Activated naive CD8-positive, alpha-beta T cell treated with anti-CD3 and anti-CD28 coated beads, Interleukin-2, amount 10 ng/mL, durations not matched to agents 7 days and 5 days (primary cell): ENCODE results near the gene RANBP9. TPM values are rescaled to one million over a fixed set of nuclear protein-coding genes. Genes with fewer than 3 reads are reported as not detected.

Experiments used
- ATAC-seq: fragments of 150-1000 bp; cut with Tn5 transposase; one replicate; pipeline ENCODE4 v1.10.0; 2021; ENCODE audit warnings: low read depth, moderate library complexity
- POLR2A ChIA-PET: fragments of 350-600 bp; sonication (Branson Sonifier 250); formaldehyde crosslinking; loops from one replicate; lab custom pipeline; 2021; ENCODE audit warnings: antibody characterized with exemption; lab: Charles Lee
- DNase-seq: peaks from one replicate; pipeline ENCODE4 v3.0.0; 2021
- H3K27ac Mint-ChIP-seq: one replicate; pipeline ENCODE4 v1.8.0; 2022; ENCODE audit warnings: mild to moderate bottlenecking, mixed read lengths
- H3K27me3 Mint-ChIP-seq: one replicate; pipeline ENCODE4 v1.8.0; 2022; ENCODE audit warnings: mild to moderate bottlenecking, moderate library complexity, mixed read lengths
- H3K36me3 Mint-ChIP-seq: one replicate; pipeline ENCODE4 v1.8.0; 2021; ENCODE audit warnings: mild to moderate bottlenecking, mixed read lengths
- H3K4me1 Mint-ChIP-seq: one replicate; pipeline ENCODE4 v1.8.0; 2021; ENCODE audit warnings: mixed read lengths
- H3K4me3 Mint-ChIP-seq: one replicate; pipeline ENCODE4 v1.8.0; 2022; ENCODE audit warnings: mild to moderate bottlenecking, moderate library complexity, mixed read lengths
- H3K9me3 Mint-ChIP-seq: one replicate; pipeline ENCODE4 v1.8.0; 2021; ENCODE audit warnings: mixed read lengths
- total RNA-seq, 2 experiments: library from RNA; stranded (reverse); gene quantifications; one replicate each; pipeline ENCODE4 v1.2.3, GENCODE V29; 2021

Gene RANBP9
- 10 to 100 TPM; 55.3 to 56.3 TPM for total RNA-seq

GRCh38 chr6:13711733-13712598 is at the start of gene RANBP9:
Gene RANBP9, minus strand, starts transcription at chr6:13711835. Its CDS starts 330 bp downstream, at chr6:13711505.
- Mint-ChIP-seq H3K4me3 (peak within 1 kb of the TSS; percentile 98), H3K36me3 (peaks cover 17% of the 10 kb centered on the region), H3K4me1 (peaks cover 38% of the 10 kb centered on the region), H3K9me3 (peaks cover 7% of the 10 kb centered on the region), H3K27ac (peak within 1 kb of the TSS; percentile 97), H3K27me3 (no peaks in the 10 kb centered on the region)
- POLR2A ChIA-PET, result interaction anchor here (0.6 to 4.6 kb wide), 16 partner anchors 10 to 384 kb away, joined by 3 to 47 read pairs (median 5); partner anchors contain the start of genes NOL7, SIRT5 and TBC1D7
- DNase-seq (peak; percentile 95), ATAC-seq (peak; percentile 84)

- no peak for DNase-seq
- no peak for ATAC-seq
- Mint-ChIP-seq H3K27ac (peak overlapping the region; percentile 52), H3K4me1 (peaks cover 25% of the 10 kb centered on the region), H3K4me3 (no peak overlapping the region), H3K9me3 (no peaks in the 10 kb centered on the region), H3K27me3 (no peaks in the 10 kb centered on the region), H3K36me3 (peaks cover 4% of the 10 kb centered on the region)
- POLR2A ChIA-PET, result interaction anchor here (0.6 to 2.0 kb wide), 3 partner anchors 35 to 49 kb away, joined by 3 to 7 read pairs (median 3); partner anchors contain the start of gene RANBP9
These were observed 49.0 kb upstream of the RANBP9 start for GRCh38 chr6:13760307-13761304.

GRCh38 chr6:13759025-13759424 is 47.4 kb upstream of the RANBP9 start:
- ATAC-seq (no peak), DNase-seq (no peak)
- no peak overlapping the region for H3K4me3 Mint-ChIP-seq
- POLR2A ChIA-PET, result interaction anchor here (0.6 to 2.0 kb wide), 2 partner anchors 47 to 127 kb away, joined by 7 to 8 read pairs; partner anchors contain the start of gene RANBP9
- peaks cover 23% of the 10 kb centered on the region for H3K4me1 Mint-ChIP-seq
- peak overlapping the region; percentile 37 for H3K27ac Mint-ChIP-seq
- H3K27me3 Mint-ChIP-seq, result no peaks in the 10 kb centered on the region
- H3K9me3 Mint-ChIP-seq, result no peaks in the 10 kb centered on the region
- H3K36me3 Mint-ChIP-seq, result peaks cover 4% of the 10 kb centered on the region

- POLR2A ChIA-PET, result no interaction called here
- H3K4me1 Mint-ChIP-seq, result peaks cover 2% of the 10 kb centered on the region
These were observed 43.0 kb upstream of the RANBP9 start for GRCh38 chr6:13754644-13755043.

GRCh38 chr6:13743736-13744127 is 32.1 kb upstream of the RANBP9 start:
- ATAC-seq, result no peak
- H3K4me3 Mint-ChIP-seq, result no peak overlapping the region
- peaks cover 1% of the 10 kb centered on the region for H3K36me3 Mint-ChIP-seq
- H3K4me1 Mint-ChIP-seq, result no peaks in the 10 kb centered on the region
- H3K27ac Mint-ChIP-seq, result no peak overlapping the region
- H3K9me3 Mint-ChIP-seq, result peaks cover 2% of the 10 kb centered on the region
- no peaks in the 10 kb centered on the region for H3K27me3 Mint-ChIP-seq
- no peak for DNase-seq
- POLR2A ChIA-PET, result no interaction called here

More at GRCh38 chr6:13754644-13755043, 43.0 kb upstream of the RANBP9 start:
- Mint-ChIP-seq H3K4me3 (no peak overlapping the region), H3K9me3 (no peaks in the 10 kb centered on the region), H3K36me3 (peaks cover 1% of the 10 kb centered on the region), H3K27me3 (peaks cover 2% of the 10 kb centered on the region), H3K27ac (no peak overlapping the region)
- ATAC-seq, result no peak
- no peak for DNase-seq

GRCh38 chr6:13742961-13743735 is 31.5 kb upstream of the RANBP9 start:
- H3K4me3 Mint-ChIP-seq, result peak overlapping the region; percentile 67

GRCh38 chr6:13741365-13741764 is 29.7 kb upstream of the RANBP9 start:
- no peaks in the 10 kb centered on the region for H3K27me3 Mint-ChIP-seq
- ATAC-seq (no peak), DNase-seq (no peak)
- no peak overlapping the region for H3K4me3 Mint-ChIP-seq
- H3K36me3 Mint-ChIP-seq, result peaks cover 1% of the 10 kb centered on the region
- POLR2A ChIA-PET, result no interaction called here
- H3K4me1 Mint-ChIP-seq, result no peaks in the 10 kb centered on the region
- peaks cover 2% of the 10 kb centered on the region for H3K9me3 Mint-ChIP-seq
- H3K27ac Mint-ChIP-seq, result no peak overlapping the region

More at GRCh38 chr6:13742961-13743735, 31.5 kb upstream of the RANBP9 start:
- no peak overlapping the region for H3K27ac Mint-ChIP-seq
- no peaks in the 10 kb centered on the region for H3K27me3 Mint-ChIP-seq
- POLR2A ChIA-PET, result no interaction called here
- peaks cover 1% of the 10 kb centered on the region for H3K36me3 Mint-ChIP-seq
- ATAC-seq, result no peak
- no peak for DNase-seq
- peaks cover 2% of the 10 kb centered on the region for H3K9me3 Mint-ChIP-seq
- no peaks in the 10 kb centered on the region for H3K4me1 Mint-ChIP-seq

- no peaks in the 10 kb centered on the region for H3K9me3 Mint-ChIP-seq
- POLR2A ChIA-PET, result no interaction called here
- no peak for DNase-seq
- H3K27me3 Mint-ChIP-seq, result peaks cover 5% of the 10 kb centered on the region
- no peak for ATAC-seq
- no peaks in the 10 kb centered on the region for H3K4me1 Mint-ChIP-seq
- no peaks in the 10 kb centered on the region for H3K36me3 Mint-ChIP-seq
- H3K27ac Mint-ChIP-seq, result no peak overlapping the region
- no peak overlapping the region for H3K4me3 Mint-ChIP-seq
These were observed 23.4 kb upstream of the RANBP9 start for GRCh38 chr6:13735031-13735430.

GRCh38 chr6:13733178-13733887 is 21.7 kb upstream of the RANBP9 start:
- POLR2A ChIA-PET, result no interaction called here
- Mint-ChIP-seq H3K36me3 (no peaks in the 10 kb centered on the region), H3K27ac (no peak overlapping the region), H3K9me3 (no peaks in the 10 kb centered on the region), H3K4me1 (no peaks in the 10 kb centered on the region), H3K4me3 (no peak overlapping the region), H3K27me3 (peaks cover 5% of the 10 kb centered on the region)
- ATAC-seq (no peak), DNase-seq (no peak)

GRCh38 chr6:13730704-13731103 is 19.1 kb upstream of the RANBP9 start:
- H3K9me3 Mint-ChIP-seq, result no peaks in the 10 kb centered on the region
- H3K27ac Mint-ChIP-seq, result no peak overlapping the region
- H3K4me1 Mint-ChIP-seq, result peaks cover 3% of the 10 kb centered on the region
- no peak for DNase-seq
- H3K36me3 Mint-ChIP-seq, result no peaks in the 10 kb centered on the region
- no peak overlapping the region for H3K4me3 Mint-ChIP-seq
- ATAC-seq, result no peak
- peaks cover 5% of the 10 kb centered on the region for H3K27me3 Mint-ChIP-seq
- POLR2A ChIA-PET, result no interaction called here

- Mint-ChIP-seq H3K9me3 (no peaks in the 10 kb centered on the region), H3K27ac (no peak overlapping the region), H3K36me3 (no peaks in the 10 kb centered on the region), H3K4me3 (no peak overlapping the region), H3K4me1 (peaks cover 10% of the 10 kb centered on the region), H3K27me3 (peaks cover 5% of the 10 kb centered on the region)
- POLR2A ChIA-PET, result no interaction called here
- ATAC-seq (no peak), DNase-seq (no peak)
These were observed 18.3 kb upstream of the RANBP9 start for GRCh38 chr6:13729891-13730290.

GRCh38 chr6:13725570-13725969 is 13.9 kb upstream of the RANBP9 start:
- Mint-ChIP-seq H3K27ac (peak overlapping the region; percentile 30), H3K4me1 (peaks cover 23% of the 10 kb centered on the region), H3K36me3 (no peaks in the 10 kb centered on the region), H3K9me3 (no peaks in the 10 kb centered on the region), H3K4me3 (peak overlapping the region; percentile 36), H3K27me3 (no peaks in the 10 kb centered on the region)
- POLR2A ChIA-PET, result interaction anchor here (1.0 kb wide), 1 partner anchor 36 kb away, joined by 3 read pairs; no protein-coding TSS in a partner anchor
- ATAC-seq (peak; percentile 71), DNase-seq (no peak)
